Mesenchymal stem cell (in vitro differentiated cells and primary cell): ENCODE results near the gene NGB. TPM values are rescaled to one million over a fixed set of nuclear protein-coding genes. Genes with fewer than 3 reads are reported as not detected.
A peak's percentile ranks its signal among the peaks of the same experiment; 100 is the strongest.

ENCODE experiments used
- DNase-seq: peaks from one replicate; pipeline ENCODE4 v3.0.0-alpha.2; 2013
- H2AFZ ChIP-seq: one replicate; pipeline ENCODE4 v1.6.1; 2013; ENCODE audit warnings: low read depth, mild to moderate bottlenecking, control low read depth, inconsistent platforms, low read length, moderate library complexity
- H2AK5ac ChIP-seq: 2 replicates; pipeline ENCODE4 v1.6.1; 2013; ENCODE audit warnings: low read length, moderate library complexity, mild to moderate bottlenecking, inconsistent platforms; ENCODE audit not compliant: severe bottlenecking
- H2BK120ac ChIP-seq: one replicate; pipeline ENCODE4 v1.6.1; 2013; ENCODE audit warnings: low read depth, mild to moderate bottlenecking, inconsistent platforms, low read length, moderate library complexity
- H2BK12ac ChIP-seq, 2 experiments: one replicate each; pipeline ENCODE4 v1.6.1; 2013; ENCODE audit warnings: inconsistent platforms in 2 of 2, low read length in 2 of 2, mild to moderate bottlenecking in 2 of 2, moderate library complexity in 2 of 2, control low read depth in 1 of 2
- H2BK15ac ChIP-seq: one replicate; pipeline ENCODE4 v1.6.1; 2013; ENCODE audit warnings: mild to moderate bottlenecking, low read depth, inconsistent platforms; ENCODE audit not compliant: poor library complexity, severe bottlenecking
- H2BK5ac ChIP-seq: 2 replicates; pipeline ENCODE4 v1.6.1; 2013; ENCODE audit warnings: low read depth, mild to moderate bottlenecking, low read length, control low read depth, inconsistent platforms; ENCODE audit not compliant: poor library complexity, severe bottlenecking
- H3K14ac ChIP-seq, 2 experiments: one replicate each; pipeline ENCODE4 v1.6.1; 2013; ENCODE audit warnings: inconsistent platforms in 2 of 2, low read length in 2 of 2, control low read depth in 1 of 2, mild to moderate bottlenecking in 1 of 2, moderate library complexity in 1 of 2
- H3K18ac ChIP-seq, 2 experiments: one replicate each; pipeline ENCODE4 v1.6.1; 2013; ENCODE audit warnings: inconsistent platforms in 2 of 2, low read length in 2 of 2, control low read depth in 1 of 2, low read depth in 1 of 2, mild to moderate bottlenecking in 1 of 2
- H3K23ac ChIP-seq, 2 experiments: one replicate each; pipeline ENCODE4 v1.6.1; 2013; ENCODE audit warnings: inconsistent platforms in 2 of 2, low read length in 2 of 2, mild to moderate bottlenecking in 2 of 2, moderate library complexity in 2 of 2, control low read depth in 1 of 2
- H3K27ac ChIP-seq: 2 replicates; pipeline ENCODE4 v1.5.1; 2013; ENCODE audit warnings: mild to moderate bottlenecking, moderate library complexity, low read length, control low read depth, inconsistent platforms; ENCODE audit not compliant: poor library complexity, severe bottlenecking
- H3K27me3 ChIP-seq, 2 experiments: 2 replicates each; pipeline versions ENCODE4 v1.6.1 to v1.7.0; 2013; ENCODE audit warnings: low read length in 2 of 2, mild to moderate bottlenecking in 2 of 2, moderate library complexity in 2 of 2, control low read depth in 1 of 2, inconsistent platforms in 1 of 2; ENCODE audit not compliant: control insufficient read depth in 1 of 2, insufficient read depth in 1 of 2
- H3K36me3 ChIP-seq, 2 experiments: 2 replicates each; pipeline versions ENCODE4 v1.6.1 to v1.7.0; 2013; ENCODE audit warnings: low read length in 2 of 2, control low read depth in 1 of 2, inconsistent platforms in 1 of 2, low read depth in 1 of 2, mild to moderate bottlenecking in 1 of 2; ENCODE audit not compliant: insufficient read depth in 2 of 2, control insufficient read depth in 1 of 2
- H3K4ac ChIP-seq, 2 experiments: one replicate each; pipeline ENCODE4 v1.6.1; 2013; ENCODE audit warnings: inconsistent platforms in 2 of 2, low read length in 2 of 2, mild to moderate bottlenecking in 2 of 2, moderate library complexity in 2 of 2, control low read depth in 1 of 2, low read depth in 1 of 2
- H3K4me1 ChIP-seq: 2 replicates; pipeline ENCODE4 v1.6.1; 2013; ENCODE audit warnings: low read depth, low read length, control low read depth; ENCODE audit not compliant: control insufficient read depth, insufficient read depth
- H3K4me2 ChIP-seq: 2 replicates; pipeline ENCODE4 v1.6.1; 2013; ENCODE audit warnings: low read length, mild to moderate bottlenecking, inconsistent platforms; ENCODE audit not compliant: poor library complexity, severe bottlenecking
- H3K4me3 ChIP-seq, 2 experiments: 2 replicates each; pipeline versions ENCODE4 v1.5.1 to v1.7.0; 2013; ENCODE audit warnings: low read length in 2 of 2, mild to moderate bottlenecking in 2 of 2, control low read depth in 1 of 2, low read depth in 1 of 2; ENCODE audit not compliant: insufficient read depth in 1 of 2
- H3K79me1 ChIP-seq: replicated peaks from 2 replicates; pipeline ENCODE4 v1.6.1; 2013; ENCODE audit warnings: mild to moderate bottlenecking, control low read depth, low read length, inconsistent platforms; ENCODE audit not compliant: poor library complexity, severe bottlenecking
- H3K9ac ChIP-seq: 2 replicates; pipeline ENCODE4 v1.7.0; 2013; ENCODE audit warnings: mild to moderate bottlenecking, low read length, moderate library complexity
- H3K9me3 ChIP-seq: 2 replicates; pipeline ENCODE4 v1.7.0; 2013; ENCODE audit warnings: mild to moderate bottlenecking, low read length; ENCODE audit not compliant: control insufficient read depth
- H4K8ac ChIP-seq: one replicate; pipeline ENCODE4 v1.6.1; 2013; ENCODE audit warnings: inconsistent platforms, mild to moderate bottlenecking, low read length, moderate library complexity
- H4K91ac ChIP-seq: one replicate; pipeline ENCODE4 v1.6.1; 2013; ENCODE audit warnings: mild to moderate bottlenecking, low read length, inconsistent platforms
- WGBS: methylation state at CpG from one replicate; pipeline ENCODE4 v1.1.7; 2013; ENCODE audit warnings: mixed read lengths; 5-methylcytosine and 5-hydroxymethylcytosine counted together
- small RNA-seq: library from polyadenylated mRNA; stranded (forward); fragments of <200 nt; extraction: miRNeasy Mini kit (QIAGEN cat#:217004); gene quantifications from one replicate; pipeline ENCODE3, GENCODE V24; 2013; ENCODE audit warnings: low read depth

NGB gene

DNA sequence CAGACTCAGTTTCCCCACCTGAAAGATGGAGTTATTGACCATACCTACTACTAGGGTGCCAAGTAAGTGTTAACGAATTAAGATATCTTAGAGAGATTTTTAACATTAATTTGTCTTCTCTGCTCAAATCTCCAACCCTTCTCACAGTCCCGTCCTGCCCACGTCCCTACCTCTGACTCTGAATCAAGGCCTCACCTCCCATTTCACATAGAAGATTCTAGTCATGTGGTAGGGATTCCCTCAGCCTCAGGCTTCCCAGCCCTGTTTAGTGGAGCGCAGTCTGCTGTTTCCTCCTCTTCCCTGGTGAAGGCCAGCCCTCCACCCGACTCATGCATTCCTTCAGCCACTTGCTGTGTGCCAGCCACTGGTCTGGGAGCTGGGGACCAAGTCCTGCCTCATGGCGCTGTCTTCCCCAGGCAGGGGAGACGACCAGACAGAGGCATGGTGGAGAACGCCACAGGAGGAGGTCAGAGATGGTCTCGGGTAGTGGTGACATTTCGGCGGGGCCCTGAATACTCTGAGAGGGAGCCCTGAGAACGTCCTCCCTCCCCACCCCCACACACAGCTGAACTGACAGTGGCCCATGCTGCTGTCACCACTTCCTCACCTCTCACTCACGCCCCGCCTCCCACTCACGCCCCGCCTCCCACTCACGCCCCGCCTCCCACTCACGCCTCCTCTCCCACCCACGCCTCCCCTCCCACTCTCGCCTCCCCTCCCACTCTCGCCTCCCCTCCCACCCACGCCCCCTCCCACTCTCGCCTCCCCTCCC is 50.6 kb downstream of the NGB start:
- no peak overlapping the region for H3K9ac ChIP-seq
- no peak overlapping the region for H2BK12ac ChIP-seq
- no peak overlapping the region for H3K18ac ChIP-seq
- H3K27ac ChIP-seq: no peak overlapping the region
- H2BK5ac ChIP-seq: no peak overlapping the region
- H2BK120ac ChIP-seq: no peak overlapping the region
- no peak for DNase-seq
- no peaks in the 10 kb centered on the region for H3K79me1 ChIP-seq
- H3K4me2 ChIP-seq: no peak overlapping the region
- no peak overlapping the region for H3K14ac ChIP-seq
- no peak overlapping the region for H4K91ac ChIP-seq
- no peak overlapping the region for H3K4ac ChIP-seq
- H4K8ac ChIP-seq: no peak overlapping the region
- no peak overlapping the region for H2AFZ ChIP-seq
- 52% methylated on average over 5 of the region's 24 CpGs for WGBS
- H3K4me3 ChIP-seq: no peak overlapping the region
- peaks cover 40 to 72% of the 10 kb centered on the region in 2 experiments for H3K27me3 ChIP-seq
- H3K9me3 ChIP-seq: no peaks in the 10 kb centered on the region
- H3K23ac ChIP-seq: no peak overlapping the region
- no peak overlapping the region for H2BK15ac ChIP-seq
- H3K4me1 ChIP-seq: no peaks in the 10 kb centered on the region
- H2AK5ac ChIP-seq: no peak overlapping the region
- no peaks in the 10 kb centered on the region for H3K36me3 ChIP-seq

DNA sequence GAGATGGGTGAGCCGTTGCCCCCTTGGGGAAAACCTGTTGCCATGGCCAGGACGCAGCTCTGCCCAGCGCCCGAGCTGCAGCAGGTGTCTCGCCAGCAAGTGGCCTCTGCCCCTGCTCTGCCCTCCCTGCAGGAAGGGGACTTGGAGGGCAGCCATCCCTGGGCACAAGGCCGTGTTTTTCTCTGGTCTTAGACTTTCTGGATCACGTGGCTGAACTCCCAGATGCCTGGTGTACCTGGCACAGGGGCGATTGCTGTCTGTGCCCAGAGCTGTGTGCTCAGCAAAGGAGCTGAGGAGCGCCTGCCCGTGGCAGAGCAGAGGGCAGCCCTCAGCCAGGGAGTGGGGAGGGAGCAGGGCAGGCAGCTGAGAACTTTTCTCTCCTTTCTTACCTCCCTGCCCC is 51.4 kb downstream of the NGB start:
- H2BK12ac ChIP-seq: no peak overlapping the region
- H2AFZ ChIP-seq: no peak overlapping the region
- peaks cover 45 to 77% of the 10 kb centered on the region in 2 experiments for H3K27me3 ChIP-seq
- no peaks in the 10 kb centered on the region for H3K79me1 ChIP-seq
- WGBS: 70% methylated on average over 9 of the region's 10 CpGs
- no peak overlapping the region for H3K27ac ChIP-seq
- peak overlapping the region in 1 of 2 experiments; percentile 28 for H3K23ac ChIP-seq
- no peak overlapping the region for H2BK120ac ChIP-seq
- H3K4me1 ChIP-seq: no peaks in the 10 kb centered on the region
- no peak overlapping the region for H3K14ac ChIP-seq
- no peak overlapping the region for H3K18ac ChIP-seq
- H3K9me3 ChIP-seq: no peaks in the 10 kb centered on the region
- no peak overlapping the region for H2BK5ac ChIP-seq
- no peak overlapping the region for H4K8ac ChIP-seq
- H2AK5ac ChIP-seq: no peak overlapping the region
- H3K36me3 ChIP-seq: no peaks in the 10 kb centered on the region
- no peak overlapping the region for H3K9ac ChIP-seq
- no peak overlapping the region for H2BK15ac ChIP-seq
- H3K4me2 ChIP-seq: no peak overlapping the region
- no peak for DNase-seq
- H3K4me3 ChIP-seq: no peak overlapping the region
- H4K91ac ChIP-seq: no peak overlapping the region
- H3K4ac ChIP-seq: no peak overlapping the region

GRCh38 chr14:77217551-77217950 is 53.5 kb downstream of the NGB start:
- WGBS: 73% methylated on average over 3 of the region's 3 CpGs
- Histone ChIP-seq H4K91ac (no peak overlapping the region), H3K79me1 (no peaks in the 10 kb centered on the region), H2BK15ac (no peak overlapping the region), H3K9me3 (no peaks in the 10 kb centered on the region), H2AK5ac (no peak overlapping the region), H4K8ac (no peak overlapping the region), H3K18ac (no peak overlapping the region), H2BK120ac (no peak overlapping the region), H2BK5ac (no peak overlapping the region), H2AFZ (no peak overlapping the region), H3K4me2 (no peak overlapping the region), H2BK12ac (no peak overlapping the region), H3K14ac (no peak overlapping the region), H3K23ac (no peak overlapping the region), H3K27me3 (peaks cover 59 to 80% of the 10 kb centered on the region in 2 experiments), H3K36me3 (no peaks in the 10 kb centered on the region), H3K4ac (no peak overlapping the region), H3K9ac (no peak overlapping the region), H3K27ac (no peak overlapping the region), H3K4me1 (peaks cover 1% of the 10 kb centered on the region), H3K4me3 (no peak overlapping the region)
- DNase-seq: no peak

Small RNA genes lying within 50 kb of the gene (small RNA-seq; reads per million reads assigned to genes)
- gene MIR1260A: not detected
